GM12878 (cell line): Measurements from ENCODE around the gene TPRG1.

Experiments used
- ASH2L ChIP-seq: fragments of 300-600, 200-600 bp; sonication (generic); IDR thresholded peaks from 2 replicates; pipeline ENCODE4 v1.6.1; 2017; ENCODE audit warnings: low read depth, mild to moderate bottlenecking, borderline replicate concordance
- CTCF ChIP-seq, 3 experiments: IDR thresholded peaks in 2 of 3; conservative IDR thresholded peaks in 1 of 3; 2 replicates each; pipeline ENCODE4 v1.5.1; 2011; ENCODE audit warnings: low read depth in 3 of 3, low read length in 3 of 3, mild to moderate bottlenecking in 3 of 3, control low read depth in 2 of 3, moderate library complexity in 2 of 3, inconsistent platforms in 1 of 3, mixed read lengths in 1 of 3; ENCODE audit not compliant: control insufficient read depth in 2 of 3, insufficient read depth in 1 of 3; ENCODE audit errors: extremely low read depth in 1 of 3
- ELK1 ChIP-seq: IDR thresholded peaks from 2 replicates; pipeline ENCODE4 v1.6.1; 2012; ENCODE audit warnings: low read depth, low read length, improper control_type of control experiment
- EZH2 ChIP-seq: IDR thresholded peaks from 2 replicates; pipeline ENCODE4 v1.6.1; 2012; ENCODE audit warnings: low read depth, mild to moderate bottlenecking, control low read depth, inconsistent platforms, low read length, borderline replicate concordance; ENCODE audit not compliant: control insufficient read depth
- POLR2AphosphoS5 ChIP-seq: IDR thresholded peaks from 2 replicates; pipeline ENCODE4 v1.6.1; 2011; ENCODE audit warnings: mild to moderate bottlenecking, low read length, inconsistent platforms
- RAD51 ChIP-seq: fragments of 450-650 bp; IDR thresholded peaks from 2 replicates; pipeline ENCODE4 v1.6.1; 2016; ENCODE audit warnings: moderate library complexity, mild to moderate bottlenecking, inconsistent platforms
- RELA ChIP-seq: fragments of 450-650 bp; IDR thresholded peaks from 2 replicates; pipeline ENCODE4 v1.8.0; 2014; ENCODE audit warnings: borderline replicate concordance; ENCODE audit not compliant: partially characterized antibody
- TAF1 ChIP-seq: IDR thresholded peaks from 2 replicates; pipeline ENCODE4 v1.6.1; 2011; ENCODE audit warnings: mild to moderate bottlenecking, low read depth, low read length, borderline replicate concordance

- TF ChIP-seq TAF1 = no peak
- no peak for TF ChIP-seq CTCF (IDR thresholded peaks at IDR 0.05 in 2 of 3, conservative IDR thresholded peaks at IDR 0.05 in 1 of 3; ENCODE audit: control insufficient read depth in 2 of 3, extremely low read depth in 1 of 3, insufficient read depth in 1 of 3, low read depth in 3 of 3, low read length in 3 of 3)
- TF ChIP-seq ASH2L = no peak
- TF ChIP-seq EZH2 = no peak
- TF ChIP-seq POLR2AphosphoS5 = no peak
- no peak for TF ChIP-seq RELA
- no peak for TF ChIP-seq ELK1
- TF ChIP-seq RAD51 = no peak
Measured at GRCh38 chr3:189308608-189309007, 136.8 kb downstream of the TPRG1 start.
